Measurements from ENCODE around the gene CPEB4.

The CPEB4 gene

GRCh38 chr5:173885475-173886010, 2.6 kb upstream of the CPEB4 start:
- DNase-seq = no peak

GRCh38 chr5:173886150-173886549, 2.0 kb upstream of the CPEB4 start:
- DNase-seq = no peak

- no peak for DNase-seq
These were observed 453 bp downstream of the CPEB4 start for GRCh38 chr5:173888473-173889131.

GRCh38 chr5:173890195-173890991, 2.2 kb downstream of the CPEB4 start:
- peak; percentile 14 for DNase-seq

GRCh38 chr5:173891308-173892116, 3.4 kb downstream of the CPEB4 start:
- no peak for DNase-seq

GRCh38 chr5:173893192-173893561, 5.0 kb downstream of the CPEB4 start:
- no peak for DNase-seq

- DNase-seq = no peak
These were observed 7.4 kb downstream of the CPEB4 start for GRCh38 chr5:173895401-173896165.

- no peak for DNase-seq
These were observed 8.5 kb downstream of the CPEB4 start for GRCh38 chr5:173896631-173897030.

- no peak for DNase-seq
These were observed 13.6 kb downstream of the CPEB4 start for GRCh38 chr5:173901705-173902104.

- DNase-seq = no peak
These were observed 14.2 kb downstream of the CPEB4 start for GRCh38 chr5:173902334-173902733.

- DNase-seq = no peak
These were observed 14.6 kb downstream of the CPEB4 start for GRCh38 chr5:173902743-173903142.

GRCh38 chr5:173903396-173904140, 15.4 kb downstream of the CPEB4 start:
- DNase-seq = no peak

GRCh38 chr5:173904151-173904550, 16.0 kb downstream of the CPEB4 start:
- DNase-seq = no peak

- DNase-seq = no peak
These were observed 19.1 kb downstream of the CPEB4 start for GRCh38 chr5:173907284-173907683.

- no peak for DNase-seq
These were observed 19.7 kb downstream of the CPEB4 start for GRCh38 chr5:173907686-173908371.

GRCh38 chr5:173909199-173909598, 21.1 kb downstream of the CPEB4 start:
- no peak for DNase-seq

GRCh38 chr5:173910215-173910614, 22.1 kb downstream of the CPEB4 start:
- DNase-seq = no peak

- no peak for DNase-seq
These were observed 23.5 kb downstream of the CPEB4 start for GRCh38 chr5:173911623-173912022.

- DNase-seq = no peak
These were observed 25.7 kb downstream of the CPEB4 start for GRCh38 chr5:173913686-173914321.

GRCh38 chr5:173915310-173916014, 27.3 kb downstream of the CPEB4 start:
- DNase-seq = no peak

Measured in NCI-H1092 (cell line).